GM12891 (cell line): ENCODE measurements around the gene HBZ.
"Not testable (repeated sequence)": the region's sequence is repeated elsewhere in the genome, so short reads cannot be mapped to it uniquely, and the experiment has no call there.

Source experiments
- DNase-seq: peaks from one replicate; pipeline ENCODE4 v3.0.0; 2011; ENCODE audit warnings: low spot score; ENCODE audit not compliant: insufficient read length
- FAIRE-seq: peaks from 2 replicates; lab custom pipeline; 2011; peaks lifted over from hg19 to GRCh38; lab: Jason Lieb, UNC
- PAX5 ChIP-seq: IDR thresholded peaks from 2 replicates; pipeline ENCODE4 v1.6.1; 2011; ENCODE audit warnings: low read length, moderate library complexity, mild to moderate bottlenecking; ENCODE audit not compliant: insufficient read depth, severe bottlenecking
- POLR2A ChIP-seq: IDR thresholded peaks from 2 replicates; pipeline ENCODE4 v1.6.1; 2011; ENCODE audit warnings: low read depth, low read length, control low read depth
- POLR2AphosphoS5 ChIP-seq: IDR thresholded peaks from 2 replicates; pipeline ENCODE4 v1.6.1; 2011; ENCODE audit warnings: low read depth, low read length, control low read depth
- POU2F2 ChIP-seq: IDR thresholded peaks from 2 replicates; pipeline ENCODE4 v1.6.1; 2011; ENCODE audit warnings: low read depth, mild to moderate bottlenecking, control low read depth, low read length, moderate library complexity
- SPI1 ChIP-seq: IDR thresholded peaks from 2 replicates; pipeline ENCODE4 v1.6.1; 2011; ENCODE audit warnings: low read depth, low read length, control low read depth
- TAF1 ChIP-seq: IDR thresholded peaks from 2 replicates; pipeline ENCODE4 v1.6.1; 2011; ENCODE audit warnings: low read depth, low read length, control low read depth

The HBZ gene

GRCh38 chr16:118857-119256 lies 33.6 kb upstream of the HBZ start:
- DNase-seq (no peak), FAIRE-seq (no peak)
- TF ChIP-seq SPI1, result no peak
- no peak for TF ChIP-seq POLR2A
- no peak for TF ChIP-seq POLR2AphosphoS5
- no peak for TF ChIP-seq TAF1
- TF ChIP-seq PAX5, result no peak

GRCh38 chr16:119295-119694 lies 33.1 kb upstream of the HBZ start:
- DNase-seq (no peak), FAIRE-seq (no peak)
- TF ChIP-seq POLR2A, result no peak
- no peak for TF ChIP-seq SPI1
- TF ChIP-seq TAF1, result no peak
- no peak for TF ChIP-seq PAX5
- no peak for TF ChIP-seq POU2F2
- TF ChIP-seq POLR2AphosphoS5, result no peak

- FAIRE-seq, result no peak
- TF ChIP-seq PAX5, result no peak
- no peak for TF ChIP-seq TAF1
- TF ChIP-seq SPI1, result no peak
- no peak for TF ChIP-seq POLR2AphosphoS5
- TF ChIP-seq POLR2A, result no peak
- no peak for TF ChIP-seq POU2F2
- no peak for DNase-seq
Measured at GRCh38 chr16:119835-120491, 32.5 kb upstream of the HBZ start.

GRCh38 chr16:120756-121155 lies 31.7 kb upstream of the HBZ start:
- DNase-seq (no peak), FAIRE-seq (no peak)
- TF ChIP-seq PAX5 (no peak), SPI1 (no peak), POU2F2 (no peak), TAF1 (no peak), POLR2A (no peak), POLR2AphosphoS5 (no peak)

DNA sequence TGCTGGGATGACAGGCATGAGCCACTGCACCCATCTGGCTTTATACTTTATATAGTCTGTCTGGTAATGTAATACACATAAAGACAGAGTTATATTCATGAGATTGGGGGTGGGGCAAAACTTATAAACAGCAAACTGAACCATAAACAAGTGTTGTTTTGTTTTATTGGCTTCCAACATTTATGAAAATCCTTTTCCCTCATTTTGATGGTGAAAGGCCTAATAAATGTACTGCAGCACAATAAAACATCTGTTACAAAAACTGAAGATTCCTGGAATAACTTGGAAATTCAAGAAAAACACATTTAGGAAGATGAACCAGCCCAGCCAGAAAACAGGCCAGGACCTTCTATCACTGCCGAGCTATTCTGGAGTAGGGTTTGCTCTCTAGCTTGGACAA lies 30.1 kb upstream of the HBZ start:
- FAIRE-seq (no peak), DNase-seq (no peak)
- TF ChIP-seq TAF1, result no peak

- not testable (repeated sequence) for DNase-seq, FAIRE-seq
Measured at GRCh38 chr16:123558-124350, 28.7 kb upstream of the HBZ start.

- TF ChIP-seq POU2F2, result no peak
- TF ChIP-seq POLR2A, result no peak
- no peak for TF ChIP-seq PAX5
- TF ChIP-seq TAF1, result no peak
- no peak for TF ChIP-seq POLR2AphosphoS5
- TF ChIP-seq SPI1, result no peak
- FAIRE-seq (no peak), DNase-seq (no peak)
Measured at GRCh38 chr16:125011-125410, 27.4 kb upstream of the HBZ start.

- FAIRE-seq (no peak), DNase-seq (no peak)
- TF ChIP-seq PAX5 (no peak), POLR2AphosphoS5 (no peak), SPI1 (no peak), POLR2A (no peak), TAF1 (no peak), POU2F2 (no peak)
Measured at GRCh38 chr16:129075-129474, 23.4 kb upstream of the HBZ start.

- no peak for FAIRE-seq
- no peak for DNase-seq
- TF ChIP-seq POLR2AphosphoS5 (no peak), POLR2A (no peak), PAX5 (no peak), POU2F2 (no peak)
Measured at GRCh38 chr16:130533-131173, 21.8 kb upstream of the HBZ start.

- TF ChIP-seq POU2F2 (no peak), POLR2AphosphoS5 (no peak), TAF1 (no peak), PAX5 (no peak), SPI1 (no peak), POLR2A (no peak)
- DNase-seq (no peak), FAIRE-seq (no peak)
Measured at GRCh38 chr16:132120-132519, 20.3 kb upstream of the HBZ start.
